Left lung (tissue), 10 donors: Measurements from ENCODE around the gene COP1. TPM values are rescaled to one million over a fixed set of nuclear protein-coding genes. Genes with fewer than 3 reads are reported as not detected.
"Not testable (repeated sequence)": the region's sequence is repeated elsewhere in the genome, so short reads cannot be mapped to it uniquely, and the experiment has no call there.

Experiments
- ATAC-seq: fragments of 200-7000 bp; cut with Tn5 transposase; one replicate; pipeline ENCODE4 v1.9.1; 2020; ENCODE audit warnings: moderate library complexity
- DNase-seq, 4 donors: peaks; one replicate each; pipeline ENCODE4 v3.0.0-alpha.2; 2013 to 2020
- H3K27ac ChIP-seq, 2 donors: fragments of 200-600 bp; sonication (generic) in 1 of 2; one replicate each; pipeline versions ENCODE4 v1.5.0 to v1.8.0; 2020 to 2021
- H3K27me3 ChIP-seq, 2 donors: fragments of 200-600 bp; sonication (generic) in 1 of 2; one replicate each; pipeline versions ENCODE4 v1.5.0 to v1.8.0; 2020 to 2021
- H3K36me3 ChIP-seq, 2 donors: fragments of 200-600 bp; sonication (generic) in 1 of 2; one replicate each; pipeline versions ENCODE4 v1.5.0 to v1.8.0; 2020 to 2021
- H3K4me1 ChIP-seq, 2 donors: fragments of 200-600 bp; one replicate each; pipeline ENCODE4 v1.8.0; 2021
- H3K4me3 ChIP-seq, 2 donors: fragments of 200-600 bp; sonication (generic) in 1 of 2; one replicate each; pipeline versions ENCODE4 v1.5.0 to v1.8.0; 2020 to 2021; ENCODE audit warnings: mild to moderate bottlenecking in 1 of 2
- H3K9me3 ChIP-seq, 2 donors: fragments of 200-600 bp; sonication (generic) in 1 of 2; one replicate each; pipeline versions ENCODE4 v1.5.0 to v1.8.0; 2020 to 2021
- intact Hi-C, 2 donors: fragments of 100-400 bp; cut with DNase I; formaldehyde crosslinking; loops; one replicate each; pipeline versions ENCODE4 v1.11.2 to v1.14.2; 2022
- polyA plus RNA-seq, 6 donors: library from polyadenylated mRNA; unstranded; fragments of 120-200 nt; gene quantifications; one replicate each; pipeline ENCODE4 v1.2.1, GENCODE V29; 2013; ENCODE audit not compliant: insufficient read length in 6 of 6
- total RNA-seq, 2 donors: library from RNA; stranded (reverse); fragmentation: NEBNext Ultra II Directional; extraction: Animal tissue kit (Norgen Biotek cat#: 25700); gene quantifications; one replicate each; pipeline ENCODE4 v1.2.1, GENCODE V29; 2021
- TF ChIP-seq, protein P1 (sequence below), 2 donors: fragments of 200-600 bp; sonication (generic) in 1 of 2; IDR thresholded peaks; one replicate each; pipeline versions ENCODE4 v1.5.0 to v1.8.0; 2021; ENCODE audit warnings: antibody characterized with exemption in 2 of 2
- donor health status: DM: no; HTN: yes; CAD: no.
- donor health status: DM: no; HTN: no; CAD: no.

COP1 gene
- total and polyA plus RNA-seq, 8 donors = 42.5 to 64.3 (median 57.7) TPM

DNA sequence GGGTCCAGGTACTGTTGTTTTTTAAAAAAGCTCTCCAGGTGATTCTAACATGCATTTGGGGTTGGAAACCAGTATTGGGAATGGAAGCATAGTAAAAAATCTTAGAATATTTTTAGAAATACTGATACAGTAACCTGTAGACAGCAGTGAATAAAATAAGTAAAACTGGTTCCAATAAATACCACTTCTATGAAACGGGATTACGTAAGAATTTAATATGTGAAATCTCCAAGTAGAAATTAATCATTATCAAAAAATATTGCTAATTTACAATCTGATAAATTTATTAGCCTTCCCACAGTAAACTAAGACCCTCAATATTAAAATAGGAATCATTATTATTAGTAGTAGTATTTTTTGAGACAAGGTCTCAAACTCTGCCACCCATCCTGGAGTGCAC, 177.5 kb downstream of the COP1 start:
- H3K9me3 ChIP-seq = no peaks in the 10 kb centered on the region
- H3K27me3 ChIP-seq = no peaks in the 10 kb centered on the region
- peaks cover 0 to 29% of the 10 kb centered on the region in 2 donors for H3K36me3 ChIP-seq
- TF ChIP-seq, protein P1, sequence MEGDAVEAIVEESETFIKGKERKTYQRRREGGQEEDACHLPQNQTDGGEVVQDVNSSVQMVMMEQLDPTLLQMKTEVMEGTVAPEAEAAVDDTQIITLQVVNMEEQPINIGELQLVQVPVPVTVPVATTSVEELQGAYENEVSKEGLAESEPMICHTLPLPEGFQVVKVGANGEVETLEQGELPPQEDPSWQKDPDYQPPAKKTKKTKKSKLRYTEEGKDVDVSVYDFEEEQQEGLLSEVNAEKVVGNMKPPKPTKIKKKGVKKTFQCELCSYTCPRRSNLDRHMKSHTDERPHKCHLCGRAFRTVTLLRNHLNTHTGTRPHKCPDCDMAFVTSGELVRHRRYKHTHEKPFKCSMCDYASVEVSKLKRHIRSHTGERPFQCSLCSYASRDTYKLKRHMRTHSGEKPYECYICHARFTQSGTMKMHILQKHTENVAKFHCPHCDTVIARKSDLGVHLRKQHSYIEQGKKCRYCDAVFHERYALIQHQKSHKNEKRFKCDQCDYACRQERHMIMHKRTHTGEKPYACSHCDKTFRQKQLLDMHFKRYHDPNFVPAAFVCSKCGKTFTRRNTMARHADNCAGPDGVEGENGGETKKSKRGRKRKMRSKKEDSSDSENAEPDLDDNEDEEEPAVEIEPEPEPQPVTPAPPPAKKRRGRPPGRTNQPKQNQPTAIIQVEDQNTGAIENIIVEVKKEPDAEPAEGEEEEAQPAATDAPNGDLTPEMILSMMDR (IDR thresholded peaks at IDR 0.05) = no peak
- H3K4me3 ChIP-seq = no peak overlapping the region
- peaks cover 0 to 5% of the 10 kb centered on the region in 2 donors for H3K4me1 ChIP-seq
- H3K27ac ChIP-seq = no peak overlapping the region
- ATAC-seq = no peak
- intact Hi-C loops = no loop called here
- no peak for DNase-seq

- no peak for ATAC-seq
- no peak overlapping the region for H3K4me3 ChIP-seq
- TF ChIP-seq, protein P1 (IDR thresholded peaks at IDR 0.05) = no peak
- intact Hi-C loops = no loop called here
- H3K27ac ChIP-seq = no peak overlapping the region
- H3K36me3 ChIP-seq = peaks cover 0 to 30% of the 10 kb centered on the region in 2 donors
- H3K4me1 ChIP-seq = peaks cover 0 to 5% of the 10 kb centered on the region in 2 donors
- H3K27me3 ChIP-seq = no peaks in the 10 kb centered on the region
- H3K9me3 ChIP-seq = no peaks in the 10 kb centered on the region
- DNase-seq = no peak
Measured at GRCh38 chr1:176029155-176029554, 177.9 kb downstream of the COP1 start.

GRCh38 chr1:176027934-176028333, 179.2 kb downstream of the COP1 start:
- not testable (repeated sequence) for ATAC-seq

GRCh38 chr1:176022574-176022973, 184.5 kb downstream of the COP1 start:
- Histone ChIP-seq H3K27me3 (no peaks in the 10 kb centered on the region), H3K36me3 (peaks cover 0 to 62% of the 10 kb centered on the region in 2 donors), H3K9me3 (no peaks in the 10 kb centered on the region), H3K27ac (no peak overlapping the region), H3K4me3 (no peak overlapping the region), H3K4me1 (no peaks in the 10 kb centered on the region)
- ATAC-seq = no peak
- TF ChIP-seq, protein P1 (IDR thresholded peaks at IDR 0.05) = no peak
- no peak for DNase-seq
- intact Hi-C loops = no loop called here

More at GRCh38 chr1:176027934-176028333, 179.2 kb downstream of the COP1 start:
- H3K27me3 ChIP-seq, H3K27ac ChIP-seq, H3K9me3 ChIP-seq, DNase-seq, H3K4me3 ChIP-seq, intact Hi-C loops, H3K4me1 ChIP-seq: not testable (repeated sequence)
- H3K36me3 ChIP-seq = peaks cover 0 to 37% of the 10 kb centered on the region in 2 donors

DNA sequence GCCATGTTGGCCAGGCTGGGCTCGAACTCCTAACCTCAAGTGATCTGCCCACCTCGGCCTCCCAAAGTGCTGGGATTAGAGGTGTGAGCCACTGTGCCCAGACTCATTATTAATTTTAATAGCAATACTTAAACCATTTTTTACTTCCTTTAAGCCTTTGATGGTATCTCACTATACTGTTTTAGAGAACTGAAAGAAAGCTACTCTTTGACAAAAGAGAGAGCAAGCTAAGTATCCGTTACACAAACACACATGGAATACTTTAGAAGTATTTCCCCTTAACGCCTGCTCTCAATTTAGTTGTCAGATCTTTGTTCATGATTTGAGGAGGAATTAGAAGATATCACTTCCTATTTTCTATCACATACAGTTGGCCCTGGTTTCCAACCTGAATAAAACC, 189.4 kb downstream of the COP1 start:
- no peak for DNase-seq
- H3K27ac ChIP-seq = no peak overlapping the region
- ATAC-seq = no peak
- no peaks in the 10 kb centered on the region for H3K9me3 ChIP-seq
- peaks cover 0 to 40% of the 10 kb centered on the region in 2 donors for H3K36me3 ChIP-seq
- no peaks in the 10 kb centered on the region for H3K4me1 ChIP-seq
- intact Hi-C loops = no loop called here
- TF ChIP-seq, protein P1 (IDR thresholded peaks at IDR 0.05) = no peak
- H3K4me3 ChIP-seq = no peak overlapping the region
- no peaks in the 10 kb centered on the region for H3K27me3 ChIP-seq

- Histone ChIP-seq H3K9me3 (peaks cover 0 to 2% of the 10 kb centered on the region in 2 donors), H3K4me1 (no peaks in the 10 kb centered on the region), H3K27ac (no peak overlapping the region), H3K36me3 (peaks cover 0 to 30% of the 10 kb centered on the region in 2 donors), H3K4me3 (no peak overlapping the region), H3K27me3 (no peaks in the 10 kb centered on the region)
- intact Hi-C loops = no loop called here
- DNase-seq = no peak
- TF ChIP-seq, protein P1 (IDR thresholded peaks at IDR 0.05) = no peak
- peak; percentile 45 for ATAC-seq
Measured at GRCh38 chr1:176009951-176010350, 197.1 kb downstream of the COP1 start.

DNA sequence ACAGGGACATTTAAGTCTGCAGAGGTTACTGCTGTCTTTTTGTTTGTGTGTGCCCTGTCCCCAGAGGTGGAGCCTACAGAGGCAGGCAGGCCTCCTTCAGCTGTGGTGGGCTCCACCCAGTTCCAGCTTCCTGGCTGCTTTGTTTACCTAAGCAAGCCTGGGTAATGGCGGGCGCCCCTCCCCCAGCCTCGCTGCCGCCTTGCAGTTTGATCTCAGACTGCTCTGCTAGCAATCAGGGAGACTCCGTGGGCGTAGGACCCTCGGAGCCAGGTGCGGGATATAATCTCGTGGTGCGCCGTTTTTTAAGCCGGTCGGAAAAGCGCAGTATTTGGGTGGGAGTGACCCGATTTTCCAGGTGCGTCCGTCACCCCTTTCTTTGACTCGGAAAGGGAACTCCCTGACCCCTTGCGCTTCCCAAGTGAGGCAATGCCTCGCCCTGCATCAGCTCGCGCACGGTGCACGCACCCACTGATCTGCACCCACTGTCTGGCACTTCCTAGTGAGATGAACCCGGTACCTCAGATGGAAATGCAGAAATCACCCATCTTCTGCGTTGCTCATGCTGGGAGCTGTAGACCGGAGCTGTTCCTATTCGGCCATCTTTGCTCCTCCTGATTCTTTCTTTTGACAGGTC, 199.2 kb downstream of the COP1 start:
- peaks cover 0 to 29% of the 10 kb centered on the region in 2 donors for H3K36me3 ChIP-seq
- intact Hi-C loops, H3K4me1 ChIP-seq, ATAC-seq, H3K4me3 ChIP-seq, H3K9me3 ChIP-seq, DNase-seq, H3K27me3 ChIP-seq, H3K27ac ChIP-seq: not testable (repeated sequence)

- H3K4me1 ChIP-seq, H3K36me3 ChIP-seq, DNase-seq, H3K4me3 ChIP-seq, H3K9me3 ChIP-seq, H3K27me3 ChIP-seq, H3K27ac ChIP-seq, ATAC-seq, intact Hi-C loops: not testable (repeated sequence)
Measured at GRCh38 chr1:175994660-175995059, 212.4 kb downstream of the COP1 start.
